Body of pancreas (tissue), 4 donors: ENCODE results near the gene SRBD1.
A peak's percentile ranks its signal among the peaks of the same experiment; 100 is the strongest.

Experiments
- CTCF ChIP-seq, 7 experiments: fragments of 450-650 bp in 4 of 7; fragments of 200-600 bp in 3 of 7; sonication (generic) in 3 of 7; IDR thresholded peaks; one replicate each; pipeline ENCODE4 v1.5.1; 2016 to 2019; ENCODE audit warnings: antibody characterized with exemption in 7 of 7
- POLR2A ChIP-seq, 3 donors: fragments of 450-650 bp; IDR thresholded peaks; one replicate each; pipeline ENCODE4 v1.6.1; 2016; ENCODE audit warnings: antibody characterized with exemption in 3 of 3, mild to moderate bottlenecking in 2 of 3

GRCh38 chr2:45651415-45652089 is 40.5 kb upstream of the SRBD1 start, which contains the start of gene PRKCE:
- TF ChIP-seq CTCF (IDR thresholded peaks at IDR 0.05) (no peak), POLR2A (IDR thresholded peaks at IDR 0.05) (peak in 1 of 3 donors; percentile 8)
